Bronchial smooth muscle cell (primary cell): ENCODE results near the gene POLR1G. TPM values are rescaled to one million over a fixed set of nuclear protein-coding genes. Genes with fewer than 3 reads are reported as not detected.

Experiments used
- total RNA-seq: library from RNA; depleted of rRNA; stranded (reverse); fragments of >200 nt; gene quantifications from 2 replicates; pipeline ENCODE4 v1.2.1, GENCODE V29; 2014

POLR1G gene
- total RNA-seq = 1.5 and 2.0 TPM in 2 replicates

GRCh38 chr19:45406226-45407090, at the start of gene POLR1G:
Gene POLR1G (plus strand): TSS chr19:45406644. CDS start chr19:45406697, 53 bp downstream.

GRCh38 chr19:45370410-45371204, 35.8 kb upstream of the POLR1G start, which contains the start of gene ERCC2:
Gene ERCC2 (minus strand): TSS chr19:45370573. CDS start chr19:45370540, 33 bp downstream.

GRCh38 chr19:45404557-45405434, 1.6 kb upstream of the POLR1G start, which contains the start of gene PPP1R13L:
Gene PPP1R13L (minus strand): TSS chr19:45405069. CDS start chr19:45398318, 6,751 bp downstream.

GRCh38 chr19:45423589-45424190, 17.2 kb downstream of the POLR1G start, which contains the start of gene ERCC1:
Gene ERCC1 (minus strand): TSS chr19:45423917. CDS start chr19:45423374, 543 bp downstream.

Other genes with a start within 250 kb of the POLR1G start
- 0.47 and 0.52 TPM in 2 replicates for gene NKPD1, start 245.7 kb upstream of the POLR1G start, total RNA-seq
- 11.0 and 13.4 TPM in 2 replicates for gene TRAPPC6A, start 228.4 kb upstream of the POLR1G start, total RNA-seq
- 1.8 and 2.2 TPM in 2 replicates for gene BLOC1S3, start 227.9 kb upstream of the POLR1G start, total RNA-seq
- gene EXOC3L2, start 161.2 kb upstream of the POLR1G start, total RNA-seq = 0.16 TPM in 1 of 2 replicates, not detected in the other
- 8.2 and 15.9 TPM in 2 replicates for gene MARK4, start 155.4 kb upstream of the POLR1G start, total RNA-seq
- gene CKM, start 83.8 kb upstream of the POLR1G start, total RNA-seq = not detected in 2 replicates
- 0.16 TPM in 1 of 2 replicates, not detected in the other for gene KLC3, start 65.9 kb upstream of the POLR1G start, total RNA-seq
- gene ERCC2, start 36.1 kb upstream of the POLR1G start, total RNA-seq = 12.5 and 13.2 TPM in 2 replicates
- 0.60 and 1.3 TPM in 2 replicates for gene PPP1R13L, start 1.6 kb upstream of the POLR1G start, total RNA-seq
- 45.9 and 58.8 TPM in 2 replicates for gene ERCC1, start 17.3 kb downstream of the POLR1G start, total RNA-seq
- gene FOSB, start 61.4 kb downstream of the POLR1G start, total RNA-seq = 0.79 and 1.1 TPM in 2 replicates
- gene RTN2, start 90.4 kb downstream of the POLR1G start, total RNA-seq = 8.5 and 12.1 TPM in 2 replicates
- gene PPM1N, start 91.8 kb downstream of the POLR1G start, total RNA-seq = 5.5 and 7.5 TPM in 2 replicates
- 18.9 and 32.5 TPM in 2 replicates for gene VASP, start 100.8 kb downstream of the POLR1G start, total RNA-seq
- 2.7 and 3.5 TPM in 2 replicates for gene OPA3, start 178.2 kb downstream of the POLR1G start, total RNA-seq
- under 0.01 TPM in 1 of 2 replicates, not detected in the other for gene GPR4, start 195.6 kb downstream of the POLR1G start, total RNA-seq
- 31.2 and 48.1 TPM in 2 replicates for gene EML2, start 232.8 kb downstream of the POLR1G start, total RNA-seq